Dedifferentiated amniotic fluid mesenchymal stem cell (primary cell): ENCODE results near the gene MMS19.

Experiments used
- DNase-seq: peaks from one replicate; pipeline ENCODE4 v3.0.0-alpha.2; 2016; ENCODE audit errors: extremely low spot score

MMS19 gene

GRCh38 chr10:97463363-97464132, 34.7 kb downstream of the MMS19 start:
- peak; percentile 25 for DNase-seq

- no peak for DNase-seq
Measured at GRCh38 chr10:97462309-97462708, 35.9 kb downstream of the MMS19 start.

GRCh38 chr10:97459933-97460332, 38.3 kb downstream of the MMS19 start:
- no peak for DNase-seq

- DNase-seq = no peak
Measured at GRCh38 chr10:97459111-97459510, 39.1 kb downstream of the MMS19 start.

- DNase-seq = no peak
Measured at GRCh38 chr10:97456686-97457065, 41.5 kb downstream of the MMS19 start.

- no peak for DNase-seq
Measured at GRCh38 chr10:97456034-97456685, 42.1 kb downstream of the MMS19 start.

- DNase-seq = no peak
Measured at GRCh38 chr10:97454330-97455036, 43.7 kb downstream of the MMS19 start.

- no peak for DNase-seq
Measured at GRCh38 chr10:97452352-97452751, 45.9 kb downstream of the MMS19 start.

- DNase-seq = no peak
Measured at GRCh38 chr10:97451605-97452004, 46.6 kb downstream of the MMS19 start.

GRCh38 chr10:97450828-97451227, 47.4 kb downstream of the MMS19 start:
- no peak for DNase-seq

GRCh38 chr10:97445722-97446639, 52.2 kb downstream of the MMS19 start, which contains the start of the genes EXOSC1 and ZDHHC16:
Gene EXOSC1 (minus strand): TSS chr10:97446006. CDS start chr10:97445985, 21 bp downstream.
Gene ZDHHC16 (plus strand): TSS chr10:97446175. CDS start chr10:97451676, 5,501 bp downstream.
- peak; percentile 98 for DNase-seq

GRCh38 chr10:97445357-97445721, 52.9 kb downstream of the MMS19 start:
- DNase-seq = no peak

- no peak for DNase-seq
Measured at GRCh38 chr10:97444212-97444611, 54.0 kb downstream of the MMS19 start.

GRCh38 chr10:97442277-97442676, 55.9 kb downstream of the MMS19 start:
- no peak for DNase-seq

GRCh38 chr10:97435211-97435610, 63.0 kb downstream of the MMS19 start:
- DNase-seq = no peak

- DNase-seq = no peak
Measured at GRCh38 chr10:97434557-97434956, 63.7 kb downstream of the MMS19 start.

- DNase-seq = no peak
Measured at GRCh38 chr10:97434055-97434454, 64.2 kb downstream of the MMS19 start.

GRCh38 chr10:97428572-97428981, 69.6 kb downstream of the MMS19 start:
- DNase-seq = no peak

- no peak for DNase-seq
Measured at GRCh38 chr10:97427571-97428179, 70.5 kb downstream of the MMS19 start.

GRCh38 chr10:97426776-97427570, 71.2 kb downstream of the MMS19 start:
- no peak for DNase-seq
